Effector memory CD4-positive, alpha-beta T cell (primary cell): ENCODE data around the gene TPRKB.
"Not testable (repeated sequence)": the region's sequence is repeated elsewhere in the genome, so short reads cannot be mapped to it uniquely, and the experiment has no call there.

Experiments used
- DNase-seq, 3 donors: peaks; one replicate each; pipeline ENCODE4 v3.0.0-alpha.2; 2020
- H3K27ac ChIP-seq: 2 replicates; pipeline ENCODE4 v1.7.0; 2013; ENCODE audit warnings: mild to moderate bottlenecking, low read length, moderate library complexity; ENCODE audit not compliant: insufficient read depth, poor library complexity, severe bottlenecking
- H3K27me3 ChIP-seq: replicated peaks from 2 replicates; pipeline ENCODE4 v1.7.0; 2013; ENCODE audit warnings: mild to moderate bottlenecking, low read length; ENCODE audit not compliant: insufficient read depth, control insufficient read depth, poor library complexity, severe bottlenecking
- H3K36me3 ChIP-seq: 2 replicates; pipeline ENCODE4 v1.7.0; 2013; ENCODE audit warnings: mild to moderate bottlenecking, low read length, moderate library complexity; ENCODE audit not compliant: control insufficient read depth, insufficient read depth
- H3K4me1 ChIP-seq: 2 replicates; pipeline ENCODE4 v1.7.0; 2013; ENCODE audit warnings: low read length, mild to moderate bottlenecking; ENCODE audit not compliant: control insufficient read depth, insufficient read depth, poor library complexity, severe bottlenecking
- H3K4me3 ChIP-seq: 2 replicates; pipeline ENCODE4 v1.7.0; 2013; ENCODE audit warnings: low read length, low read depth, mild to moderate bottlenecking; ENCODE audit not compliant: insufficient read depth, poor library complexity, severe bottlenecking
- H3K9me3 ChIP-seq: 2 replicates; pipeline ENCODE4 v1.7.0; 2013; ENCODE audit warnings: mild to moderate bottlenecking, low read length, moderate library complexity; ENCODE audit not compliant: control insufficient read depth

Gene TPRKB

DNA sequence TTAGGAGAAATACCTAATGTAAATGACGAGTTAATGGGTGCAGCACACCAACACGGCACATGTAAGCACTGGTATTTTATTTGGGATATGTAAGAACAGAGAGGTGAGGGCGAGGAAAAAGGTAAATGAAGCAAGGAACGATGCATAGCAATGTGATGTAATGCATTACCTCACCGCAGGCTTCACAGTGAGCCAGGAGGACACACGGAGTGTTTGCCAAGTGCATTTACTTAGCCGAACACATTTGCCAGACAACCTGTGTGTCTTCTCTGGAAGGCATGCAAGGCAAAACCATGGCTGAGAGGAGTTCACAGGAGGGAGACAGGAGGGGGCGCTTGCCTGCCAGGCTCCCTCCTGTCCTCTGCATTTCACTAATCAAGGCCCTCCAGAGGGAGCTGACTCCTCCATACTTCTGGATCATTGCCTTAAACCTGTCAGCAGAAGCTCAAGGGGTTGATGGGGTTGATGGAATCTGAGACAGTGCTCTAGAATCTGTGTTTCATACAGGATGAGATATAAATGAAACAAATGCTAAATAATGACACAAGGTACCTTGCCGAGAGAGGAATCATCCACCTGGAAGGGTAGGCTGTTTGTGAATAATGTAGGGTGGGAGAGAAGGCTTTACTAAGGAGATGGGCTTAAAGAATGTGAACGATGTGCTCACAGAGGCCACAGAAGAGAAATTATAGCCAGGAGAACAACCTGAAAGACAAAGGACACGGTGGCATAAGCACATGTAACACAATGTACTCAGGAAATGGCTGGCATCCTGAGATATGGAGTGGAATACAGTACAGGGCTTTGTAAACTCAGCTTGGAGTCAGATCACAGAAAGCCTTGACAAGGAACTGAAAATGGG, 9.1 kb upstream of the TPRKB start:
- Histone ChIP-seq H3K4me1 (no peaks in the 10 kb centered on the region), H3K4me3 (no peak overlapping the region), H3K27me3 (no peaks in the 10 kb centered on the region), H3K27ac (no peak overlapping the region), H3K9me3 (no peaks in the 10 kb centered on the region), H3K36me3 (peaks cover 16% of the 10 kb centered on the region)
- no peak for DNase-seq

DNA sequence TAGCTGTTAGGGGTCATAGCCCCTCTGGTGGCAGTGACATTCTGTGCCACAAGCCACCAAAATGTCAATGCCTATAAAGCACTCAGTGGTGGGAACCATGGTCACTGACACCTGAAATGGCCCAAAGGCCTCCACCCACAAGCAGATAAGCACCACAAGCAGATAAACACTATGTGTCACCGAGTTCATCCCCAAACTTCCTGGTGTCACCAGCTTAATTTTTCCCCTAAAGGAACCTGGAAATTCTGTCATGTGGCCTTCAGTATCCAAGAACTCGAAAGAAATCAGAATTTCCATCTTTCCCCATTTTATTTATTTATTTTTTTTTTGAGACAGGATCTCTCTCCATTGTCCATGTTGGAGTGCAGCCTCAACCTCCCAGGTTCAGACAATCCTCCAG, 3.6 kb upstream of the TPRKB start:
- Histone ChIP-seq H3K36me3 (peaks cover 5% of the 10 kb centered on the region), H3K4me3 (no peak overlapping the region), H3K27me3 (no peaks in the 10 kb centered on the region), H3K27ac (no peak overlapping the region), H3K4me1 (peaks cover 4% of the 10 kb centered on the region), H3K9me3 (no peaks in the 10 kb centered on the region)
- no peak for DNase-seq

DNA sequence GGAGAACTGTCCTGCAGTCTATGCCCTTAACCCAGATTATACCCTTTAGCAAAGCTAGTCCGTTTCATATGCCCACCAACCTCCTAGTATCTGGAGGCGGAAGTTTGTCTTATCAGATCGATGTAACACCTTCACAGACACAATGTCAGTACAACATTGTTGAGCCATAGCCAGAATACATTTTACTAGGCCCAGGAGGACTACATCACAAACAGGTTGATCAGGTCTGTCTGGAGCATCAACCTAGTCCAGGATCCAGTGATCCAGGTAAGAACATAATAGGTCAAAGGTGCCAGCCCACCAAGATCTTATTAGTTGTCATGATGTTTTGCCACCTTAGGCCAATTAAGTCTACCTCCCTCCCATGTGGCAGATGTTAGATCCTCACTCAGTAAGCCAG, 2.0 kb upstream of the TPRKB start:
- DNase-seq = no peak
- Histone ChIP-seq H3K27me3 (no peaks in the 10 kb centered on the region), H3K36me3 (no peaks in the 10 kb centered on the region)

DNA sequence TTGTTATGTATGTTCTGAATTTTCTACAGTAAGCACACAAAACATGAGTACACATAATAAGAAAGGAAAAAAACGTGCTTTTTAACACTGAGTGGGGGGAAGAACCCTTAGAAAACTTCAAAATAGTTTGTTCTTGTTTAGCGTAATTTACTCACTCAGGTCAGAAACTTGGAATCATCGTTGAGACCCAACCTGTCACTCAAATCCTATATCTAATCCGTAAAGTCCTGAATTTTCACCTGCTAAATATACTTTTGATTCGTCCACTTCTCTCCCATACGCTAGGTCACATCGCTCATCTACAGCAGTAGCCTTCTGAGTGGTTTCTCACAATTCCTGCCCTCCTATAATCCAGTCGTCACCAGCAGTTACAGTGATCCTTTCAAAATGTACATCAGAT, 767 bp downstream of the TPRKB start:
- H3K27me3 ChIP-seq = no peaks in the 10 kb centered on the region
- H3K4me1 ChIP-seq = peaks cover 4% of the 10 kb centered on the region
- peaks cover 16% of the 10 kb centered on the region for H3K36me3 ChIP-seq
- H3K4me3 ChIP-seq = peak overlapping the region; percentile 69
- peak overlapping the region; percentile 58 for H3K27ac ChIP-seq
- DNase-seq = no peak
- no peaks in the 10 kb centered on the region for H3K9me3 ChIP-seq

More for the DNA sequence above, 2.0 kb upstream of the TPRKB start:
- Histone ChIP-seq H3K4me1 (peaks cover 4% of the 10 kb centered on the region), H3K4me3 (no peak overlapping the region), H3K9me3 (no peaks in the 10 kb centered on the region), H3K27ac (no peak overlapping the region)

DNA sequence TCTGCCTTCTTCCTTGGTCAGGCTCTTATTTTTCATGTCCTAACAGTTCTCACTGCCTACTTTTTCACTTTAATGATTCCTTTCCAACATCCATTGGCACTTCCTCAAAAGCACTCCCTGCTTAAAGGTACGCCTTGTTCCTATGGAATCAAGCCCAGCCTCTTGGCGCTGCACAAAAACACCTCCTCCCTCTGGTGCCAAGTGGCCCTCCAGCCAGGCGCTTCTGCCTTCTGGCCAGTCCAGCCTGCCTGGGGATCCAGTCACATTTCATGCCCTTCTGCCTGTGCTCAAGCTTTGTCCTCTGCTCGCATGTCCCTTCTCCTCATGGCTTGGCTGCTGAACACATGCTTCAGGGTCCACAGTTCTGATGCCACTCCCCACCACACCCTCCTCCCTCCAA, 6.3 kb downstream of the TPRKB start:
- no peak for DNase-seq
- no peak overlapping the region for H3K4me3 ChIP-seq
- peaks cover 29% of the 10 kb centered on the region for H3K36me3 ChIP-seq
- no peaks in the 10 kb centered on the region for H3K9me3 ChIP-seq
- no peak overlapping the region for H3K27ac ChIP-seq
- no peaks in the 10 kb centered on the region for H3K27me3 ChIP-seq
- H3K4me1 ChIP-seq = no peaks in the 10 kb centered on the region

DNA sequence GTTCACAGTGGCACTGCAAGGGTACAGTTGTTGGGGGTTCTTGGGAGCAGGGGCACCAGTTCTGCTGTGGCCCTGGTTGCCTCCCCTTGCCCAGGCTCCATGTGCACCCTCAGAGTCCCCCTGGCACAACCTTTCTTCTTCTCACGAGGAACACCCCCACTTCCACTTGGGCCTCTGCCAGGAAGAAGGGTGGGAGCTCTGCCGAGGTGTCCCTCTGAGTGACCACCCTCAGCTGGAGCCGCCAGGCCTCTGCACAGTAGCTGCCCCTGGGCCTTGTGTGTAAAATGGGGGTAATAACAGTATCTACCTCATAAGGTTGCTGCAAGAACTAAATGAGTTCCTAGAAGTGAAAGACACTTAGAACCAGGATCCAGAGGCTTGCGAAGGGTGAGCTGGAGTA, 8.4 kb downstream of the TPRKB start:
- Histone ChIP-seq H3K36me3 (peaks cover 29% of the 10 kb centered on the region), H3K4me3 (no peak overlapping the region), H3K27ac (no peak overlapping the region), H3K4me1 (no peaks in the 10 kb centered on the region), H3K27me3 (no peaks in the 10 kb centered on the region), H3K9me3 (no peaks in the 10 kb centered on the region)
- DNase-seq = no peak

DNA sequence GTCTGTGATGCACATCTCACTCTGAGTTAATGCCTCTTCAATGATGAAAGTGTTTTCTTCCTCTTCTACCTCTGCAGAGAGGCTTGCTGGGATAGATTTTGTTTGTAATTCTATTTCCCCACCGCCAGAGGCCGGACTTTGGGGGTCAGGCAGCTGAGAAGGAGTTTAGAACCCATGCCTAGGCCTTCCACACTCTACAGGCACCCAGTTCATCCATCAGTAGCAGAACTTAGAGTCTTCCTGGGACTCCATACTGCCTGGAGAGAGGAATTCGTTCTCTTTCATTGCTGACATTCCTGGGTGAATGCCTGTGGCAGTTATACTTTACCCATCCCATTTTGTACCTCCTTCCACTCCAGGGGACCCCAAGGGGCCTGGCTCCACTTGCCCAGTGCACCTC, 9.1 kb downstream of the TPRKB start:
- Histone ChIP-seq H3K27ac (no peak overlapping the region), H3K9me3 (no peaks in the 10 kb centered on the region), H3K36me3 (peaks cover 24% of the 10 kb centered on the region), H3K4me3 (no peak overlapping the region), H3K4me1 (no peaks in the 10 kb centered on the region), H3K27me3 (no peaks in the 10 kb centered on the region)
- no peak for DNase-seq

DNA sequence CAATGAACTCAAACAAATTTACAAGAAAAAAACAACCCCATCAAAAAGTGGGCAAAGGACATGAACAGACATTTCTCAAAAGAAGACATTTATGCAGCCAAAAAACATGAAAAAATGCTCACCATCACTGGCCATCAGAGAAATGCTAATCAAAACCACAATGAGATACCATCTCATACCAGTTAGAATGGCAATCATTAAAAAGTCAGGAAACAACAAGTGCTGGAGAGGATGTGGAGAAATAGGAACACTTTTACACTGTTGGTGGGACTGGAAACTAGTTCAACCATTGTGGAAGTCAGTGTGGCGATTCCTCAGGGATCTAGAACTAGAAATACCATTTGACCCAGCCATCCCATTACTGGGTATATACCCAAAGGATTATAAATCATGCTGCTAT, 10.5 kb downstream of the TPRKB start:
- H3K4me3 ChIP-seq, H3K9me3 ChIP-seq, H3K27me3 ChIP-seq, H3K27ac ChIP-seq, DNase-seq, H3K4me1 ChIP-seq: not testable (repeated sequence)
- H3K36me3 ChIP-seq = peaks cover 16% of the 10 kb centered on the region

DNA sequence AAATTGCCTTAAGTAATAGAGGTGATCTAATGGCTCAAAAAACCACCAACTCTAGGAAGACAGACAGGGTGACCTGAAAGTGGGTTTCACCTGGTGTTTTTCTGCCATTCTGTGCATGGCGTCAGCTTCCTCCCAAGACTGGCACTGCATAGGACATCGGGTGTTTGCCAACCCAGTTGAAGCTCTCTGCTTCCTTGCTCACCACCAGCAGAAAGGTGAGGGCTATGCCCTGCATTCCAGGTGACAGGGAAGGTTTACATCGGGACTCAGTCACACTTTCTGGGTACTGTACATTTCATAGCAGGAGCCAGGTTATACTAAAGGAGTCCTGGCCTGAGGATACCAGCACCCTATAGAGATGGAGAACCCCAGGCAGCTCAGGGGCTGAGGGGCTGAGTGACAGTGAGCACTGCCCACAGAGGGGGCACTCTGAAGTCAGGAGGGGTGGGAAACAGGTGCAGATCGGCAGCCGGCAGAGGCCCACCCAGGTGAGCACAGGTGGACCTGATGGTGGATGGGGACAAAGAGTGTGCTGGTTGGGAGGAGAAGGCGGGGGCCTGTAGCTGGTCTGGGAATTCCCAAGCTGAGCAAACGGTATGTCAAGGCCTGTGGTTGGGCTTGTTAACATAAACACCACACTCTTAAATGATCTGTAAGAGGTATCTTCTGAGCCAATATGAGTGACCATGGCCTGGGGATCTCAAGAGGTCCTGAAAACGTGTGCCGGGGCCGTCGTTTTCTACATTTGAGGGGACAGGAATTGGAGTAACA, 18.1 kb downstream of the TPRKB start:
- Histone ChIP-seq H3K27me3 (no peaks in the 10 kb centered on the region), H3K9me3 (no peaks in the 10 kb centered on the region), H3K4me3 (no peak overlapping the region), H3K4me1 (no peaks in the 10 kb centered on the region), H3K27ac (no peak overlapping the region), H3K36me3 (no peaks in the 10 kb centered on the region)
- no peak for DNase-seq

DNA sequence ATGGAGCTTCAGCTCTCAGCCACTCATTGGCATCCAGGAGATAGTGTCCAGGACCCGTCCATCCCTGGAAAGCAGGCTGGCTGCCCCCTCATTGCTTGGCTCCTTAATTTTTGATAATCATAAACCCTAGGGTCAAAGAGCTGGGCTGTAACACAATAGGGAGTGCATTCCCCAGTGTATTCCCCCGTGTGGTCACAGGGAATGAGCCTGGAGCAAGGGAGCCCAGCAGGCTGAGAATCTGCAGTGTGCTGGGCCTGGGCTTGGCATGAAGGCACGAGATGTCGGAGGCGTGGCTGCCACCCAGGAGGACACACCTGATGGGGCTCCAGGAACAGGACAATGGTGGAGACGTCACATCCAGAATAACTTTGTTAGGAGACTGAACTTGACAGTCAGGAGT, 18.7 kb downstream of the TPRKB start:
- Histone ChIP-seq H3K27ac (no peak overlapping the region), H3K27me3 (no peaks in the 10 kb centered on the region), H3K9me3 (no peaks in the 10 kb centered on the region), H3K4me1 (no peaks in the 10 kb centered on the region), H3K36me3 (no peaks in the 10 kb centered on the region), H3K4me3 (no peak overlapping the region)
- no peak for DNase-seq
